ENCODE results near the gene ANKRD12. TPM values are rescaled to one million over a fixed set of nuclear protein-coding genes. Genes with fewer than 3 reads are reported as not detected.
"Not testable (repeated sequence)": the region's sequence is repeated elsewhere in the genome, so short reads cannot be mapped to it uniquely, and the experiment has no call there.

The ANKRD12 gene
- total RNA-seq, 2 donors from 2014 or later: 45.6 to 51.5 TPM

DNA sequence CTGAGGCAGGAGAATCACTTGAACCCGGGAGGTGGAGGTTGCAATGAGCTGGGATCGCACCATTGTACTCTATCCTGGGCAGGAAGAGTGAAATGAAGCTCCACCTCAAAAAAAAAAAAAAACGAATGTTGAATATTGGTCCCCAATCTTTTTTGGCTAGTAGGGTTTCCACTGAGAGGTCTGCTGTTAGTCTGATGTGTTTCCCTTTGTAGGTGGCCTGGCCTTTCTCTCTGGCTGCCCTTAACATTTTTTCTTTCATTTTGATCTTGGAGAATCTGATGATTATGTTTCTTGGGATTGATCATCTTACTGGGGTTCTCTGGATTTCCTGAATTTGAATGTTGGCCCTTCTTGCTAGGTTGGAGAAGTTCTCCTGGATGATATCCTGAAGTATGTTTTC lies 35.3 kb downstream of the ANKRD12 start:
- ATAC-seq; DNase-seq; intact Hi-C loops (cut with DNase I): not testable (repeated sequence)

DNA sequence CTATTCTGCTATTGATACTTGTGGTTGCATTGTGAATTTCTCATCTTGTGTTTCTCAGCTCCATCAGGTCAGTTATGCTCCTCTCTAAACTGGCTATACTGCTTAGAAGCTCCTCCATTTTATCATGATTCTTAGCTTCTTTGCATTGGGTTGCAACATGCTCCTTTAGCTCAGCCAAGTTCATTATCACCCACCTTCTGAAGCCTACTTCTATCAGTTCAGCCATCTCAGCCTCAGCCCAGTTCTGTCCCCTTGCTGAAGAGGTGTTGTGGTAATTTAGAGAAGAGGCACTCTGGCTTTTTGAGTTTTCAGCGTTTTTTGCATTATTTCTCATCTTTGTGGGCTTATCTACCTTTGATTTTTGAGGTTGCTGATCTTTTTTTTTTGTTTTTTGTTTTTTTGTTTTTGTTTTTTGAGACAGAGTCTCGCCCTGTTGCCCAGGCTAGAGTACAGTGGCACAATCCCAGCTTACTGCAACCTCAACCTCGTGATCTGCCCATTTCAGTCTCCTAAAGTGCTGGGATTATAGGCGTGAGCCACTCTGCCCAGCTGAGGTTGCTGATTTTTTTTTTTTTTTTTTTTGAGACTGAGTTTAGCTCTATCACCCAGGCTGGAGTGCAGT lies 36.0 kb downstream of the ANKRD12 start:
- no peak for DNase-seq
- intact Hi-C loops (cut with DNase I): no loop called here
- peak in 1 of 2 donors; percentile 45 for ATAC-seq

DNA sequence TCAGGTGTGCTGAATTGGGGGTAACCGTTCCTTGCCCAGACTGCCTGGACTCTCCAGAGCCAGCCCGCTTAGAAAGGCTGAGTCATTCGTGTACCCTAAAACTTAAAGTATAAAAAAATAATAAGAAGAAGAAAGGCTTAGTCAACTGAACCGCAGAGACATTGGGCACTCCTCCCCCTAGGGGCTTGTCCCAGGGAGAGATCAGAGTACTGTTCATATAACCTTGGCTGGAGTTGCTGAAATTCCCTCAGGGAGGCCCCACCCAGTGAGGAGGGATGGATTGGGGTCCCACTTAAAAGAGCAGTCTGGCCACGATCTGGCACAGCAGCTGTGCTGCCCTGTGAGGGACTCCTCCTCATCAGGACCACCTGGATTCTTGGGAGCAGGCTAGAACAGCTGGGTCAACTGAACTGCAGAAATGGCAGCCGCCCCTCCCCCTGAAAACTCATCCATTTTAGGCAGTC lies 37.2 kb downstream of the ANKRD12 start:
- ATAC-seq: peak; percentile 12 to 18
- no peak for DNase-seq
- intact Hi-C loops (cut with DNase I): no loop called here

DNA sequence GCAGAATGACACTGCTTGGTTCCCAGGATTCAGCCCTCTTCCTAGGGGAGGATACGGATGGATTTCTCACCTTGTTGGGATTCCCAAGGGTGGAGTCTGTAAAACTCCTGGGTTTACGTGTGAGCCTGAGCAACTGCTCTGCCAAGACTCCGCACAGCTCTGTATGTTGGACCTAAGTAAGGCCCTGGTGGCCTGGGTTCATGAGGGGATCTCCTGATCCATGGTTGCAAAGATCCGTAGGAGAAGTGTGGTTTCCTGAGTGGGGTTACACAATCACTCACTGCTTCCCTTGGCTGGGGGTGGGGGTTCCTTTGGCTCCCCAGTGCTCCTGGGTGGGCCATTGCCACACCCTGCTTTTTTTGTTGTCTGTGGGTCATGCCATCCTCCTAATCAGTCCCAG lies 37.7 kb downstream of the ANKRD12 start:
- intact Hi-C loops (cut with DNase I): no loop called here
- ATAC-seq (peak in 1 of 2 donors; percentile 35), DNase-seq (no peak)

DNA sequence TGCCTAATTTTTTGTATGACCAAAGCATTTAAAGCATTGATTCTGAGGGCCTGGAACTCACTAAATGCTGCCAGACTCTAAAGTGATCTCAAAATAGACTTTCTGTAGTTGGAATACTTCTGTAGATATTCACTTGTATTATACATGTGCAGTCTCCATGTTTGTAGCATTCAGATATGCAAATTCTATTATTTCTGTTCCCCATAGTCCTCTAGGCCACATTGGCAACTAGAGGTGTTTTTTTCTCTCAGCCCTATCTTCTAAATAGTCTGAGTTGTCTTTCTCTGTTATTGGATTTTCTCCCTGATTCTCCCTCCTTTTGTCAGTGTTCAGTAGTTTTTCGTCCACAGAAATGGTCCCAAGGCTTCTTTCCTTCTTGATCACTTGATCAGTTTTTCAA lies 38.5 kb downstream of the ANKRD12 start:
- DNase-seq: no peak
- intact Hi-C loops (cut with DNase I): no loop called here
- no peak for ATAC-seq

DNA sequence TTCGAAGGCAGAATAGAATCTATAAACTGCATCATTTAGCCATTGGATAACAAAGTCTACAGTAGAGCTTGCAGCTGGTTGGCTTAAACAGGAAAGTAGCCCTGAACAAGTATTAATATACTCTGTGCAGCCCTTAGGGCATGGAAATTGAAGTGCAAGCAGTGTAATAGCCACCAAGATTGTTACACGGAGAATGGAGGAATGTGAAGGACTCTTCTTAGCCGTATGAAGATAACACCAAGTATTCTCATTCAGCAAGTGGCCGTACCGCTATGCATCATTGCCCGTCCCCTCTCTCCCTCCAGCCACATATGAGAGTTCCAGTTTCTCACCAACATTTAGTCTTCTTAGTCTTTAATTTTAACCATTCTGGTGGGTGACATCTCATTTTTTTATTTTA lies 40.5 kb downstream of the ANKRD12 start:
- ATAC-seq (no peak), DNase-seq (no peak)
- intact Hi-C loops (cut with DNase I): no loop called here

DNA sequence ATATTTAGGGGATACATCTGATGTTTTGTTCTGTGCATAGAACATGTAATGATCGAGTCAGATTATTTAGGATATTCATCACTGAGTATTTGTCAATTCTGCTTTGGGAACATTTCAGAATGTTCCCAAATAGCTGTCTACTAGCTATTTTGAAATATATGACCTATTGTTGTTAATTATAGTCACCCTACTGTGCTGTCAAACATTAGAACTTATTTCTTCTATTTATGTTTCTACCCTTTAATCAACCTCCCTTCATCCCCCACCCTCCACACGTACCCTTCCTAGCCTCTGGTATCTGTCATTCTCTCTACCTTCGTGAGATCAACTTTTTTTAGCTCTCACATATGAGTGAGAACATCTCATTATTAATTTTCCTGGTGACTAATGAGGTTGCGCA lies 40.9 kb downstream of the ANKRD12 start:
- intact Hi-C loops (cut with DNase I): no loop called here
- DNase-seq (no peak), ATAC-seq (no peak)

DNA sequence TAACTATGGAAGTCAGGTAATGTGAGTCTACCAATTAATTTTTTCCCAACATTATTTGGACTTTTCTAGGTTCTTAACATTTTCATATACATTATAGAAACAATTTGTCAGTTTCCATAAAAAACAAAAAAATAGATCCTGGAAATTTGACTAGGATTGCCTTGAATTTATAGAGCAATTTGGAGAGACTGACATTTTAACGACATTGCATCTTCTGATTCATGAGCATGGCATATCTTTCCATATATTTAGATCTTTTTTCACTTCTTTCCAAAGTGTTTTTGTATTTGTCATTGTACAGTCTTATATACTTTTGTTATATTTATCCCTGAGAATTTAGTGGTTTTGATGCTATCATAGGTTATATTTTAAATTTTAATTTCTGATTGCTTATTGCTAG lies 42.0 kb downstream of the ANKRD12 start:
- no peak for ATAC-seq
- intact Hi-C loops (cut with DNase I): no loop called here
- DNase-seq: no peak

DNA sequence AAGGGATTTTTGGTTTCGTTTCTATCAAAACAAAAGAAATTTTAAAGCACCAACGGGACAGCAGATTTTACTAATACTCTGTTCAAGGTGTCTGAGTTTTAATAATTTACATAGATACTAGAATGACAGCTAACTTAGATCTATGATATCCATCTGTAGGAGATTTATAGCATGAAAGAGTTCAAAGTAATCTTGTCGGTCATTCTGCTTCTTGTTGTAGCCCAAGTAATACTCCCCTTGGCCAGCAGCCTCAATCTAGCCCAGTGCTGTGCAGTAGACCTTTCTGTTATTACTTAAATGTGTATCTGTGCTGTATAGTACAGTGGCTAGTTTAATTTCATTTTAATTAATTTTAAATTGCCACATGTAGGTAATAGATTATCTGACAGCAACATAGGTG lies 44.7 kb downstream of the ANKRD12 start:
- ATAC-seq (no peak), DNase-seq (no peak)
- intact Hi-C loops (cut with DNase I): no loop called here

DNA sequence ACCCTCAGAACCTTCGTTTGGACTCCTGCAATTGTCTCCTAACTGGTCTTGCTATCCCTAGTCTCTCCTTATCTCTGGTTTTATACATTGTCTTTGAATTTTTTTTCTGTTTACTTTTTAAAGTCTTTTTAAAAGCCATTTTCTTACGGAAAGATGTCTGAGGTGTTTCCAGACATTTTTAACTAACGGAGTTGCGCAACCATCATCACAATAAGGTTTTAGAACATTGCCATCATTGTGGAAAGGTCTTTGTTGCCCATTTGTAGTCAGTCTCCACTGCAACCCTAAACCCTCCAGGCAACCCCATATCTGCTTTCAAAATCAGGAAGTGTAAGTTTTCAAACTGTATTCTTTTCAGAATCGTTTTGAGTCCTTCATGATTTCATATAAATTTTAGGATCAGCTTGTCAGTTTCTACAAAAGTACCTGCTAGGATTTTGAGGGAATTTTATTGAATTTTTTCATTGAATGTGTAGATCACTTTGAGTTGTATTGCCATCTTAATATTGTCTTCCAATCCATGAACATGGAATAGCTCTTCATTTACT lies 46.3 kb downstream of the ANKRD12 start:
- ATAC-seq (no peak), DNase-seq (no peak)
- intact Hi-C loops (cut with DNase I): no loop called here

DNA sequence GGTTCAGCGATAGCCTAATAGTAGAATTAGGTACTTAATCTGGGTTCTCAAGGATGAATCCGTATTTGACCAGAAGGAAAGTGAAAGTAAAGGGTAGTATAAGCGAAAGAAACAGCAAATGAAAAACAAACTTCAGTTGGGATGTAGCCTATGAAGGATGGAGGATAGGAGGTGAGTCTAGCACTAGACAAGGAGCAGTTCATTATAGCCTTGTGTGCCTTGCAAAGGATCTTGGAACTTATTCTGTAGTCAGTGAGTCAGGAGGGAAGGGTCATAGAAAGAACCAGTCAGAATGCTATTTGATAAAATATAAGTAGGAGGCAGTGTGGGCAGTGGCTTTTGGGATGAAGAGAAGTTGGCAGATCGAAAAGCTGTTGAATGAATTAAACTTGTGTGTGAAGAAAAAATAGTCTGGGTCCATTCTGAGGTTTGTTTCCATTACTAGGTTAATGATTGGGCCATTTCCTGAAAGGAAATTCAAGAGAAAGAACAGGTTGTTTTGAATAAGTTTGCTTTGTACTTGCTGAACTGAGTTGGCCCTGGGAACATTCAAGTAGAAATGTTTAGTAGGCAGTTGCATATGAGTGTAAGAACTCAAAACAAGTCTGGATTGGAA lies 48.5 kb downstream of the ANKRD12 start:
- DNase-seq: no peak
- peak in 1 of 2 donors; percentile 44 for ATAC-seq
- intact Hi-C loops (cut with DNase I): no loop called here

DNA sequence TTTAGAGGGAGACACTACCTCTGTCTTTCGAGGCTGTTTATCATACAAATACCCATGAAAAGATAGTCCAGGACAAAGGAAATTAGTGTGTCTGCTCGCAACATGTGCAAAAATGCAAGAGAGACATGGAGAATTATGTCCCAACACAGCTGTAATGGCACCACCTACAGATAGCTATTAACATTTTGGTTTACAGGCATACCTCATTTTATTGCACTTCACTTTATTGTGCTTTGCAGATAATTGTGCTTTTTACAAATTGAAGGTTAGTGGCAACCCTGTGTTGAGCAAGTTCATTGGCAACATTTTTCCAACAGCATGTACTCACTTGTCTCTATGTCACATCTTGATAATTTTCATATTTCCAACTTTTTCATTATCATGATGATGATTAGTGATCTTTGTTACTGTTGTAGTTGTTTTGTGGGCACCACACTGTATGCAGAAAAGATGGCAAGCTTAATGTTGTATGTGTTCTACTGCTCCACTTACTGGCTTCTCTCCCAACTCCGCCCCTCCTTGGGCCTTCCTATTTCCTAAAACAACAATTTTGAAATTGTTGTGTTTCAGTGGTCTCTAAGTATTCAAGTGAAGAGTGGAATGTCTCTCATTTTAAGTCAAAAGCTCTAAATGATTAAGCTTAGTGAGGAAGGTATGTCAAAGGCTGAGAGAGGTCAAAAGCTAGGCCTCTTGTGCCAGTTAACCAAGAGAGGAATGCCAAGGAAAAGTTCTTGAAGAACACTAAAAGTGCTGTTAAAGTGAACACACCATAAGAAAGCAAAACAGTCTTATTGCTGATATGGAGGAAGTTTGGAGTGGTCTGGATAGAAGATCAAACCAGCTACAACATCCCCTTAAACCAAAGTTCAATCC lies 52.0 kb downstream of the ANKRD12 start:
- peak; percentile 25 for DNase-seq
- ATAC-seq: no peak
- intact Hi-C loops (cut with DNase I): no loop called here

DNA sequence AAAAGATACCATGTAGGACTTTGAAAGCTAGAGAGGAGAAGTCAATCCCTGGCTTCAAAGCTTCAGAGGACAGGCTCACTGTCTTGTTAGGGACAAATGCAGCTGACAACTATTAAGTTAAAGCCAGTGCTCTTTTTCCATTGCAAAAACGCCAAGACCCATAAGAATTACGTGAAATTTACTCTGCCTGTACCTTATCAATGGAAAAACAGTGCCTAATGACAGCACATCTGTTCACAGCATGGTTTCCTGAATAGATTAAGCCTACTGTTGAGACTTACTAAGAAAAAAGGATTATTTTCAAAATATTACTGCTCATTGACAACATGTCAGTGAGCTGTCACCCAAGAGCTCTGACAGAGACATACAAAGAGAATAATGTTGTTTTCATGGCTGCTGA lies 52.9 kb downstream of the ANKRD12 start:
- no peak for DNase-seq
- no peak for ATAC-seq
- intact Hi-C loops (cut with DNase I): no loop called here

DNA sequence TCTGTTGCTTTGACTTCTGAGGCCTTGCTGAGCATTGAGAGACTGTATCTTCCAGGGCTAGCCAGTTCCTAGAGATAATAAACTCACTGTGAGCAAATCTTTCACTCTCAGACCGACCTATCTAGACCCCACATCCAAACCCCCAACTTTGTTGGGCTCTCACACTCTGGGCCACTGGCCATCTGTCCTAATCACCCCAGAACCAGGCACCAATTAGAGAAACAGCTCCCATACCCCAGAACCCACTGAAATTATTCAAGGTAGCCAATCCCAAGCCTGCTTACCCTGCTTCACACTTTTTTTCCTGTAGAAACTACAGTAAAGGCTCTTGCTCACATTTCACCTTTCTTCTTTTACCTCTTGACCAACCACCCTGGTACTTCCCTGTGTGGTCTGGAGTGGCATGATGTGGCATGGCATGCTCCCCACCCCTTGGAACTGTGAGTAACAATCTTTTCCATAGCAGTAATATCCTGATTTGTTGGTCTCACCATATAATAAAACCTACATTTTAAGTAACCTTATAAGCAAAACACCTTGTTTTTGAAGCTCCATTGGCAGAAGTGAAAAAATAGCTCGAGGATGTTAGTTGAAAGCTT lies 55.2 kb downstream of the ANKRD12 start:
- no peak for ATAC-seq
- intact Hi-C loops (cut with DNase I): no loop called here
- no peak for DNase-seq

DNA sequence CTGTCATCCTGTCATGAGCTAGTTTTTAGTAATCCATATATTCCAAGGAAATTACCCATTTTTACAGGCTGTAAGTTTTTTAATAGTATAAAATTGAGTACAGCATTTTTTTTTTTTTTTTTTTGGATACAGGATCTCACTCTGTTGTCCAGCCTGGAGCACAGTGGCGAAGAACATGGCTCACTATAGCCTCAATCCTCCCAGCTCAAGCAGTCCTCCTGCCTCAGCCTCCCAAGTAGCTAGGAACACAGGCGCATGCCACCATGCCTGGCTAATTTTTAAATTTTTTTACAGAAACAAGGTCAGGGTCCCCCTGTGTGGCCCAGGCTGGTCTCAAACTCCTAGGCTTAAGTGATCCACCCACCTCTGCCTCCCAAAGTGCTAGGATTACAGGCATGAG lies 56.5 kb downstream of the ANKRD12 start:
- intact Hi-C loops (cut with DNase I): no loop called here
- ATAC-seq: no peak
- DNase-seq: no peak

DNA sequence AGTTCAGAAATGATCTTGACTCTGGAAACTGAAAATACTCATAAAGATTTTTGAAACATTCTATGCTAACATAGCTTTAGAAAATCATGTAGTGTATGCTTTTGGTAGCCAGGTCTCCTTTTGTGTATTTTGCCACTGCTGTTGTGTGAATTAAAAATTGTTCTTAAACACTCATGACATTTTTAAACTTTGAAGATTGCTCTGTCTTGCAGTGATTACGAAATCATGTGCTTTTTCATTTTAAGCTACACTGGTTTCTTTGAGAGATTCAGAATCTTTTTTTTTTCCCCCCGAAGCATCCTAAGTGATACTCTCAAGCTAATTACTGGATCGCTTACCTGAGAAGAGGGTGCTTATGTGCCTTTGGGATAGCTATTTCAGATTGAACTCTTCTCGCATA lies 60.0 kb downstream of the ANKRD12 start:
- DNase-seq (no peak), ATAC-seq (no peak)
- intact Hi-C loops (cut with DNase I): no loop called here

DNA sequence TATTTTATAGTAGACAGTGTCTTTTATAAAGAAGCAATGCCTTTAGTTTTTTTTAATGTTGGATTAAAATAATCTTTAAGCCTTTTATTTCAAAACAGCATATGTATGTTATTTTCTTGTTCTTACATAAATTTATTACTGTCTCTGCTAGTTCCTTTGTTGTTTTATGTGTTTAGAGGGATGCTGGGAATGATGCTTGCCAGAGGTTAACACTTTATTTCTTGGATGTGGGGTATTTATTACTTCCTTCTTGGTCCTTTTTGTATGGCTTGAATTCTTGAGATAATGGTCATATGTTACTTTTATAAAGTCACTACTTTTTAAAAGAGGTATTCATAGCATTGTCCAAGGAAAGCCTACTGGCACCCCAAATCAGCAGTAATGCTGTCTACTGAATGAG lies 63.1 kb downstream of the ANKRD12 start:
- no peak for ATAC-seq
- no peak for DNase-seq
- intact Hi-C loops (cut with DNase I): no loop called here

DNA sequence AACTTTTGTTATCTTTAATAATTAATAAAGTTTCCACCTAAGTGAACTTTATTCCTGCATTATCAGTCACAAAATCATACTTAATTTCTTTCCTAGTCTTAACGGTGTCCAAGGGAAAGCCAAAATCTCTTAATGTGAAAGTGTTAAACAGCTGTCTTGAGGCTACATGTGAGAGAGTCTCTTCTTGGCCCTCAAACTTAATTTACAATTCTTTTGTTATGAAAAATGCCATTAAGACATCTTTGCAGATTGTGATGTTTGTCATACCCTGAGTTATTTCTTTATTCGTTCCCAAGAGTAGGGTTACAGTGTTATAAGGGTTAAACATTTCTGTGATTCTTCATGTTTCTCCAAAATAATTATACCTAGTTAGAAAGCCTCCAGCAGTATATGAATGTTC lies 64.6 kb downstream of the ANKRD12 start:
- DNase-seq: no peak
- no peak for ATAC-seq
- intact Hi-C loops (cut with DNase I): no loop called here

DNA sequence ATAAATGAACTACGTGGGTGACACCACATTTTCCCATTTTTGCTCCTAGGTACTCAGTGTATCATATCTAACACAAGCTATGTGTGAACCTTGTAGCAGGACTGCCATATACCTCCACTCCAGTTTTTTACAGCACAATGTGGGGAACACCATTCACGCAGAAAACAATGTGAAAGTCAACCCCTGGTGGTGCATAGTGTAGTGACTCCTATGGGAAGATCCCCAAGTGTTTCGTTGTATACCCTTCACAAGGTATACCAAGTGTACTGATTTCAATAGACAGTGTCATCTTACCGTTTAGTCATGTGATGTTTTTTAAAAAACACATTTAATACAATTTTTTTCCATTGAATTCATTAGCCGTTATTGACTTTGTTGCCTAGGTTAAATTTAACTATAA lies 68.1 kb downstream of the ANKRD12 start:
- DNase-seq (no peak), ATAC-seq (no peak)
- intact Hi-C loops (cut with DNase I): no loop called here

DNA sequence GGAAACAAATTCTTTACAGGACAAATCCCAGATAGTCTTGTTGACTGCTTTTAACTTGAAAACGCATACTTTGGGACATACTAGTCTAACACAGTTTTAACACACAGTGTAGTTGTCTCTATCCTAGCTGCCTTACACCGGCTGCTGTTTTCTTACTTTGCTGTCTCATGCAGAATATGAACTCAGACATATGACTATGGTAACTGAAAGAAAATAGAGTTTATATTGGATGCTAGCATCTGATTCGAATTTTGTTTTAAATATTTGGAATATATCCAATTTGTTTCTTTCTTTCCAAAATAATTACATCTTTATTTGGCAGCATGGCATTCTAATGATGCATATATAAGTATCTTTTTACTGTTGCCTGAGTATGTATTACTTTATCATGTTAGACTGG lies 69.8 kb downstream of the ANKRD12 start:
- ATAC-seq: no peak
- intact Hi-C loops (cut with DNase I): no loop called here
- no peak for DNase-seq

Measured in left cardiac atrium (tissue), 4 donors.